HEK293T (cell line): ENCODE data around the gene RADX.
"Not testable (repeated sequence)": the region's sequence is repeated elsewhere in the genome, so short reads cannot be mapped to it uniquely, and the experiment has no call there.

ENCODE experiments used
- CTCF ChIA-PET: fragments of 350-600 bp; formaldehyde crosslinking; extraction: SDS; loops from one replicate; lab custom pipeline; 2021; ENCODE audit warnings: antibody characterized with exemption, inconsistent platforms; lab: Yijun Ruan, JAX
- POLR2A ChIA-PET: fragments of 350-600 bp; formaldehyde crosslinking; extraction: SDS; loops from one replicate; lab custom pipeline; 2020; ENCODE audit warnings: antibody characterized with exemption, inconsistent platforms; lab: Yijun Ruan, JAX
- DNase-seq: peaks from one replicate; pipeline ENCODE4 v3.0.0; 2012; ENCODE audit warnings: mixed read lengths; ENCODE audit errors: extremely low spot score
- ARNT ChIP-seq: fragments of 450-650 bp; IDR thresholded peaks from 2 replicates; pipeline ENCODE4 v1.6.1; 2017; ENCODE audit warnings: mild to moderate bottlenecking
- BHLHE40 ChIP-seq: fragments of 450-650 bp; IDR thresholded peaks from 2 replicates; pipeline ENCODE4 v1.6.1; 2016; ENCODE audit warnings: mild to moderate bottlenecking, moderate library complexity, borderline replicate concordance
- CTBP1 ChIP-seq: fragments of 450-650 bp; IDR thresholded peaks from 2 replicates; pipeline ENCODE4 v1.6.1; 2016; ENCODE audit warnings: borderline replicate concordance
- ELF4 ChIP-seq: fragments of 450-650 bp; IDR thresholded peaks from 2 replicates; pipeline ENCODE4 v1.6.1; 2017; ENCODE audit warnings: antibody characterized with exemption
- FOXA1 ChIP-seq: fragments of 450-650 bp; IDR thresholded peaks from 2 replicates; pipeline ENCODE4 v1.6.1; 2016; ENCODE audit warnings: mild to moderate bottlenecking
- FOXK2 ChIP-seq: fragments of 450-650 bp; IDR thresholded peaks from 2 replicates; pipeline ENCODE4 v1.6.1; 2016; ENCODE audit warnings: mild to moderate bottlenecking
- FOXM1 ChIP-seq: fragments of 450-650 bp; IDR thresholded peaks from 2 replicates; pipeline ENCODE4 v1.6.1; 2017; ENCODE audit warnings: mild to moderate bottlenecking, borderline replicate concordance
- HDGF ChIP-seq: fragments of 450-650 bp; IDR thresholded peaks from 2 replicates; pipeline ENCODE4 v1.6.1; 2017; ENCODE audit warnings: antibody characterized with exemption, borderline replicate concordance
- L3MBTL2 ChIP-seq: fragments of 450-650 bp; conservative IDR thresholded peaks from 2 replicates; pipeline ENCODE4 v1.6.1; 2016; ENCODE audit warnings: mild to moderate bottlenecking
- LEF1 ChIP-seq: fragments of 450-650 bp; IDR thresholded peaks from 2 replicates; pipeline ENCODE4 v1.6.1; 2017; ENCODE audit warnings: mild to moderate bottlenecking, borderline replicate concordance
- NFRKB ChIP-seq: fragments of 450-650 bp; IDR thresholded peaks from 2 replicates; pipeline ENCODE4 v1.6.1; 2016; ENCODE audit warnings: mild to moderate bottlenecking, moderate library complexity
- PKNOX1 ChIP-seq: fragments of 450-650 bp; IDR thresholded peaks from 2 replicates; pipeline ENCODE4 v1.6.1; 2016
- SP1 ChIP-seq: fragments of 450-650 bp; IDR thresholded peaks from 2 replicates; pipeline ENCODE4 v1.6.1; 2017
- SUZ12 ChIP-seq: fragments of 450-650 bp; IDR thresholded peaks from 2 replicates; pipeline ENCODE4 v1.6.1; 2016; ENCODE audit warnings: mild to moderate bottlenecking
- TARDBP ChIP-seq: fragments of 450-650 bp; IDR thresholded peaks from 2 replicates; pipeline ENCODE4 v1.6.1; 2016
- ZNF384 ChIP-seq: fragments of 450-650 bp; IDR thresholded peaks from 2 replicates; pipeline ENCODE4 v1.6.1; 2016

Gene RADX

DNA sequence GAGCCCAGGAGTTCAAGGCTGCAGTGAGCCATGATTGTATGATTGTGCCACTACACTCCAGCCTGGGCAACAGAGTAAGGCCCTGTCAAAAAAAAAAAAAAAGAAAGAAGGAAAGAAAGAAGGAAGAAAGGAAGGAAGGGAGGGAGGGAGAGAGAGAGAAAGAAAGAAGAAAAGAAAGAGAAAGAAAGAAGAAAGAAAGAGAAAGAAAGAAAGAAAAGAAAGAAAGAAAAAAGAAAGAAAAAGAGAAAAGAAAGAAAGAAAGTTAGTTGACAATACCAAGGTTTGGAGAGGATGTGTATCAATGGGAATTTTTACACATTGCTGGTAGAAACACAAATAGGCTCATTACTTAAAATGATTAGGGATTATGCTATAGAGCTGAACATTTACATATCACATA lies 19.8 kb downstream of the RADX start:
- ChIA-PET CTCF (no interaction called here), POLR2A (no interaction called here)
- DNase-seq = no peak
- TF ChIP-seq ARNT = no peak
- TF ChIP-seq SP1 = no peak
- no peak for TF ChIP-seq FOXA1
- TF ChIP-seq ELF4 = no peak

- CTCF ChIA-PET = interaction anchor here (0.8 kb wide), 1 partner anchor 10 kb away, joined by 3 read pairs; no protein-coding TSS in a partner anchor
- no peak for DNase-seq
- POLR2A ChIA-PET = no interaction called here
- TF ChIP-seq SUZ12 (no peak), ZNF384 (no peak), FOXM1 (no peak), PKNOX1 (no peak), ARNT (no peak), CTBP1 (no peak), NFRKB (no peak), ELF4 (no peak)
These were observed 38.0 kb downstream of the RADX start for GRCh38 chrX:106649523-106650428.

DNA sequence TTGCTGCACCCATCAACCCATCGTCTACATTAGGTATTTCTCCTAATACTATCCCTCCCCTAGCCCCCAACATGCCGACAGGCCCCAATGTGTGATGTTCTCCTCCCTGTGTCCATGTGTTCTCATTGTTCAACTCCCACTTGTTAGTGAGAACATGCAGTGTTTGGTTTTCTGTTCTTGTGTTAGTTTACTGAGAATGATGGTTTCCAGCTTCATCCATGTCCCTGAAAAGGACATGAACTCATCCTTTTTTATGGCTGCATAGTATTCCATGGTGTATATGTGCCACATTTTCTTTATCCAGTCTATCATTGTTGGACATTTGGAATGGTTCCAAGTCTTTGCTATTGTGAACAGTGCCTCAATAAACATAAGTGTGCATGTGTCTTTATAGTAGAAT lies 41.8 kb downstream of the RADX start:
- POLR2A ChIA-PET, CTCF ChIA-PET: not testable (repeated sequence)

GRCh38 chrX:106670631-106671030 lies 58.9 kb downstream of the RADX start:
- ChIA-PET POLR2A (no interaction called here), CTCF (no interaction called here)
- TF ChIP-seq ARNT (no peak), HDGF (no peak), ELF4 (no peak), SP1 (no peak), NFRKB (no peak), PKNOX1 (no peak), LEF1 (no peak), TARDBP (no peak), CTBP1 (no peak), BHLHE40 (no peak), L3MBTL2 (no peak), ZNF384 (no peak), FOXK2 (no peak), SUZ12 (no peak), FOXM1 (no peak), FOXA1 (no peak)
- DNase-seq = no peak

More for the DNA sequence above, 41.8 kb downstream of the RADX start:
- not testable (repeated sequence) for DNase-seq

- POLR2A ChIA-PET = no interaction called here
- no peak for TF ChIP-seq ZNF384
- no peak for TF ChIP-seq SP1
- no peak for TF ChIP-seq HDGF
- no peak for TF ChIP-seq BHLHE40
- TF ChIP-seq CTBP1 = no peak
- no peak for TF ChIP-seq LEF1
- TF ChIP-seq TARDBP = no peak
- TF ChIP-seq ARNT = no peak
- DNase-seq = no peak
- CTCF ChIA-PET = no interaction called here
These were observed 60.7 kb downstream of the RADX start for GRCh38 chrX:106672527-106672926.

DNA sequence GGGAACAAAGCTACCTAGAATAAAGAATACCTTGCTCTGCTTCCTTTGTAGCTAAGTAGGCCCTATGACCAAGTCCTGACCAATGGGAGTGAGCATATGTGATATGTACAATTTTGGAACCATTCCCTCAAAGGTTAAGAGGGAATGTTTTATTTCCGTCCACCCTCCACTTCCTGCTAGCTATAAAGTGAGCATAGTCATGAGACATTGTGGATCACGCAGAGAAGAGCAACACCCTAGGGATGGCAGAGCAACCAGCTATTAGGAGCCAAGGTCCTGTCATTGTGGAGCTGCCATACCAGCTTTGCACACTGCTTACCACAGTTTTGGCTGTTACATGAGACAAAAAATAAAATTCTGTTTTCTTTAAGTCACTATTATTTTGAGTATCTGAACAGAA lies 68.9 kb downstream of the RADX start:
- DNase-seq = no peak
- TF ChIP-seq HDGF = no peak
- no peak for TF ChIP-seq SUZ12
- TF ChIP-seq TARDBP = no peak
- no peak for TF ChIP-seq L3MBTL2
- no peak for TF ChIP-seq ZNF384
- TF ChIP-seq FOXA1 = no peak
- no peak for TF ChIP-seq FOXK2
- POLR2A ChIA-PET = no interaction called here
- CTCF ChIA-PET = interaction anchor here (0.7 kb wide), 1 partner anchor 61 kb away, joined by 3 read pairs; no protein-coding TSS in a partner anchor

DNA sequence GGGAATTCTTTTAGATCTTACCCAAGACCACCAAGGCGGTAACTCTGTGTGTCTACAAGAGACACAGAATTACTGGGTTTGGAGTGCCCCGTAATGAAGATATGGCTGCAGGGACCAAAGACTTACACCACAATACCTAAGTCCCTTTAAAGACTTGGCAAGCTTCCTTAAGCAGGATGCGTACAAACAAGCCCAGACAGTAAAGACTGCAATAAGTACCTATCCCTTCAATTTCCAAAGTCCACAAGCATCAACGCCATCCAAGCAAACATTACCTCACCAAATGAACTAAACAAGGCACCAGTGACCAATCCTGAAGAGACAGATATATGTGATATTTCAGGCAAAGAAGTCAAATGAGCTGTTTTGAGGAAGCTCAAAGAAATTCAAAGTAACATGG lies 72.4 kb downstream of the RADX start:
- no peak for DNase-seq
- ChIA-PET CTCF (no interaction called here), POLR2A (no interaction called here)
- TF ChIP-seq BHLHE40 (no peak), ZNF384 (no peak), TARDBP (no peak), NFRKB (no peak), FOXM1 (no peak), FOXA1 (no peak), LEF1 (no peak), SP1 (no peak), HDGF (no peak), FOXK2 (no peak), PKNOX1 (no peak), L3MBTL2 (no peak), ELF4 (no peak), CTBP1 (no peak), ARNT (no peak), SUZ12 (no peak)
